SK-N-SH treated with all-trans-retinoic acid at 6 μM for 48 hours (cell line): ENCODE results near the gene EXD3.

Experiments used
- ARNTL ChIP-seq: fragments of 450-650 bp; formaldehyde crosslinking; IDR thresholded peaks from 2 replicates; pipeline ENCODE4 v1.5.0; 2020; ENCODE audit warnings: low read depth, mild to moderate bottlenecking, moderate library complexity, borderline replicate concordance
- BACH2 ChIP-seq: fragments of 250-450 bp; sonication (Bioruptor Pico); IDR thresholded peaks from 2 replicates; pipeline ENCODE4 v1.9.0; 2021; ENCODE audit warnings: mild to moderate bottlenecking, borderline replicate concordance
- PPARA ChIP-seq: fragments of 250-450 bp; sonication (Bioruptor Pico); IDR thresholded peaks from 2 replicates; pipeline ENCODE4 v1.5.0; 2020; ENCODE audit warnings: mild to moderate bottlenecking, borderline replicate concordance
- RARB ChIP-seq: fragments of 250-450 bp; sonication (Bioruptor Pico); IDR thresholded peaks from 2 replicates; pipeline ENCODE4 v1.8.0; 2021; ENCODE audit warnings: mild to moderate bottlenecking, moderate library complexity
- SNAI2 ChIP-seq: fragments of 250-450 bp; sonication (Bioruptor Pico); IDR thresholded peaks from 2 replicates; pipeline ENCODE4 v1.5.0; 2020; ENCODE audit warnings: mild to moderate bottlenecking, moderate library complexity
- ZFP3 ChIP-seq: fragments of 250-450 bp; sonication (Bioruptor Pico); IDR thresholded peaks from 2 replicates; pipeline ENCODE4 v1.5.0; 2020; ENCODE audit warnings: mild to moderate bottlenecking, moderate library complexity
- ZNF70 ChIP-seq: fragments of 450-650 bp; formaldehyde crosslinking; IDR thresholded peaks from 2 replicates; pipeline ENCODE4 v1.5.0; 2020; ENCODE audit warnings: mild to moderate bottlenecking, moderate library complexity
- TF ChIP-seq, protein P1 (sequence below): fragments of 250-450 bp; sonication (Bioruptor Pico); IDR thresholded peaks from 2 replicates; pipeline ENCODE4 v1.8.0; 2020; ENCODE audit warnings: mild to moderate bottlenecking, moderate library complexity, borderline replicate concordance
- TF ChIP-seq, protein P2 (sequence below): fragments of 250-450 bp; sonication (Bioruptor Pico); IDR thresholded peaks from 2 replicates; pipeline ENCODE4 v1.5.1; 2020; ENCODE audit warnings: low read depth, mild to moderate bottlenecking, moderate library complexity

DNA sequence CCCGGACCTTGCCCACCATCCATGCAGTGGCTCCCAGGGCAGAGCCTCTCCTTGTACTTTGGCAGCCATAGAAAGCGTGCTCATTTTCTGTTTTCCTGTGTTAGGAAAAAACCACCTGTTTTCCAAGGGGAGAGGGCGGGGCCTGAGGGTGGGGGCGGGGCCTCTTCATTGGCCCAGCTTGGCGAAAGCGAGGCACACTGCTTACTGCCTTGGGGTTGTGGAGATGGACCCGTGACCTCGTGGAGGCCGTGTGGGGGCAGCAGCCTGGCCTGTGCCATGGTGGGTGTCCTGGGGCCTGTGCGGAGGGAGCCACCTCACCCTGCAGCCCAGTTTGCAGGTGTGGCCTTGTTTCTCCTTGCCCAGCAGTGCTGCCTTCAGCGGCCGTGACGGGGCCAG lies 149.9 kb downstream of the EXD3 start:
- TF ChIP-seq, protein P1, sequence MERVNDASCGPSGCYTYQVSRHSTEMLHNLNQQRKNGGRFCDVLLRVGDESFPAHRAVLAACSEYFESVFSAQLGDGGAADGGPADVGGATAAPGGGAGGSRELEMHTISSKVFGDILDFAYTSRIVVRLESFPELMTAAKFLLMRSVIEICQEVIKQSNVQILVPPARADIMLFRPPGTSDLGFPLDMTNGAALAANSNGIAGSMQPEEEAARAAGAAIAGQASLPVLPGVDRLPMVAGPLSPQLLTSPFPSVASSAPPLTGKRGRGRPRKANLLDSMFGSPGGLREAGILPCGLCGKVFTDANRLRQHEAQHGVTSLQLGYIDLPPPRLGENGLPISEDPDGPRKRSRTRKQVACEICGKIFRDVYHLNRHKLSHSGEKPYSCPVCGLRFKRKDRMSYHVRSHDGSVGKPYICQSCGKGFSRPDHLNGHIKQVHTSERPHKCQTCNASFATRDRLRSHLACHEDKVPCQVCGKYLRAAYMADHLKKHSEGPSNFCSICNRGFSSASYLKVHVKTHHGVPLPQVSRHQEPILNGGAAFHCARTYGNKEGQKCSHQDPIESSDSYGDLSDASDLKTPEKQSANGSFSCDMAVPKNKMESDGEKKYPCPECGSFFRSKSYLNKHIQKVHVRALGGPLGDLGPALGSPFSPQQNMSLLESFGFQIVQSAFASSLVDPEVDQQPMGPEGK, result no peak
- TF ChIP-seq SNAI2 (no peak), RARB (CRISPR knock-in tag) (no peak), ARNTL (CRISPR knock-in tag) (no peak), BACH2 (no peak), ZNF70 (CRISPR knock-in tag) (no peak), ZFP3 (CRISPR knock-in tag) (no peak), PPARA (CRISPR knock-in tag) (no peak)
- TF ChIP-seq, protein P2, sequence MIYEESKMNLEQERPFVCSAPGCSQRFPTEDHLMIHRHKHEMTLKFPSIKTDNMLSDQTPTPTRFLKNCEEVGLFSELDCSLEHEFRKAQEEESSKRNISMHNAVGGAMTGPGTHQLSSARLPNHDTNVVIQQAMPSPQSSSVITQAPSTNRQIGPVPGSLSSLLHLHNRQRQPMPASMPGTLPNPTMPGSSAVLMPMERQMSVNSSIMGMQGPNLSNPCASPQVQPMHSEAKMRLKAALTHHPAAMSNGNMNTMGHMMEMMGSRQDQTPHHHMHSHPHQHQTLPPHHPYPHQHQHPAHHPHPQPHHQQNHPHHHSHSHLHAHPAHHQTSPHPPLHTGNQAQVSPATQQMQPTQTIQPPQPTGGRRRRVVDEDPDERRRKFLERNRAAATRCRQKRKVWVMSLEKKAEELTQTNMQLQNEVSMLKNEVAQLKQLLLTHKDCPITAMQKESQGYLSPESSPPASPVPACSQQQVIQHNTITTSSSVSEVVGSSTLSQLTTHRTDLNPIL, result no peak
